GM12878 (cell line): ENCODE data around the gene KIF23. TPM values are rescaled to one million over a fixed set of nuclear protein-coding genes. Genes with fewer than 3 reads are reported as not detected.

Source experiments
- CBX5 ChIP-seq: sonication (generic); IDR thresholded peaks from 2 replicates; pipeline ENCODE4 v1.6.1; 2016; ENCODE audit warnings: low read depth, moderate library complexity, mild to moderate bottlenecking, inconsistent platforms
- CEBPZ ChIP-seq: fragments of 150-350 bp; IDR thresholded peaks from 2 replicates; pipeline ENCODE4 v1.6.1; 2016; ENCODE audit warnings: low read depth, low read length
- CREM ChIP-seq: IDR thresholded peaks from 2 replicates; pipeline ENCODE4 v1.6.1; 2014; ENCODE audit warnings: antibody characterized with exemption, low read depth
- CUX1 ChIP-seq: IDR thresholded peaks from 2 replicates; pipeline ENCODE4 v1.6.1; 2012; ENCODE audit warnings: improper control_type of control experiment, low read depth, low read length; ENCODE audit not compliant: insufficient replicate concordance
- GABPA ChIP-seq: IDR thresholded peaks from 2 replicates; pipeline ENCODE4 v1.6.1; 2014; ENCODE audit warnings: antibody characterized with exemption, low read depth, mild to moderate bottlenecking, inconsistent platforms
- HCFC1 ChIP-seq: fragments of 150-350 bp; IDR thresholded peaks from 2 replicates; pipeline ENCODE4 v1.6.1; 2014; ENCODE audit warnings: low read length
- KLF5 ChIP-seq: fragments of 450-650 bp; IDR thresholded peaks from 2 replicates; pipeline ENCODE4 v1.6.1; 2014; ENCODE audit warnings: mild to moderate bottlenecking; ENCODE audit not compliant: partially characterized antibody
- MTA3 ChIP-seq: IDR thresholded peaks from 2 replicates; pipeline ENCODE4 v1.6.1; 2012; ENCODE audit warnings: low read length, inconsistent platforms, borderline replicate concordance
- NFIC ChIP-seq: IDR thresholded peaks from 2 replicates; pipeline ENCODE4 v1.6.1; 2012; ENCODE audit warnings: low read depth, mild to moderate bottlenecking, inconsistent platforms, low read length, moderate library complexity
- NFXL1 ChIP-seq: fragments of 450-650 bp; IDR thresholded peaks from 2 replicates; pipeline ENCODE4 v1.6.1; 2017; ENCODE audit warnings: antibody characterized with exemption, mild to moderate bottlenecking, borderline replicate concordance
- NFYB ChIP-seq: IDR thresholded peaks from 2 replicates; pipeline ENCODE4 v1.6.1; 2011; ENCODE audit warnings: low read depth, mild to moderate bottlenecking, low read length, improper control_type of control experiment, moderate library complexity; ENCODE audit not compliant: insufficient read depth
- NRF1 ChIP-seq: conservative IDR thresholded peaks from 2 replicates; pipeline ENCODE4 v1.6.1; 2011; ENCODE audit warnings: mild to moderate bottlenecking, low read depth, low read length, improper control_type of control experiment
- RAD21 ChIP-seq: IDR thresholded peaks from 2 replicates; pipeline ENCODE4 v1.6.1; 2011; ENCODE audit warnings: mild to moderate bottlenecking, low read depth, low read length, moderate library complexity; ENCODE audit not compliant: insufficient read depth
- RAD51 ChIP-seq: fragments of 450-650 bp; IDR thresholded peaks from 2 replicates; pipeline ENCODE4 v1.6.1; 2016; ENCODE audit warnings: moderate library complexity, mild to moderate bottlenecking, inconsistent platforms
- RB1 ChIP-seq: fragments of 450-650 bp; formaldehyde crosslinking; IDR thresholded peaks from 2 replicates; pipeline ENCODE4 v1.6.1; 2017; ENCODE audit warnings: mild to moderate bottlenecking, borderline replicate concordance
- RFX5 ChIP-seq: IDR thresholded peaks from 2 replicates; pipeline ENCODE4 v1.6.1; 2011; ENCODE audit warnings: low read depth, low read length, improper control_type of control experiment
- SPI1 ChIP-seq: IDR thresholded peaks from 2 replicates; pipeline ENCODE4 v1.6.1; 2011; ENCODE audit warnings: low read depth, mild to moderate bottlenecking, low read length, moderate library complexity, borderline replicate concordance; ENCODE audit not compliant: insufficient read depth
- SREBF2 ChIP-seq: IDR thresholded peaks from 2 replicates; pipeline ENCODE4 v1.6.1; 2012; ENCODE audit warnings: mild to moderate bottlenecking, low read length
- SRF ChIP-seq, 2 experiments: IDR thresholded peaks; 2 replicates each; pipeline ENCODE4 v1.6.1; 2011; ENCODE audit warnings: low read depth in 2 of 2, low read length in 2 of 2, mild to moderate bottlenecking in 1 of 2, moderate library complexity in 1 of 2
- SUPT20H ChIP-seq: IDR thresholded peaks from 2 replicates; pipeline ENCODE4 v1.6.1; 2011; ENCODE audit warnings: low read depth, mild to moderate bottlenecking, low read length, moderate library complexity, borderline replicate concordance; ENCODE audit not compliant: control insufficient read depth
- TCF12 ChIP-seq: IDR thresholded peaks from 2 replicates; pipeline ENCODE4 v1.6.1; 2011; ENCODE audit warnings: low read depth, mild to moderate bottlenecking, low read length
- YY1 ChIP-seq: IDR thresholded peaks from 2 replicates; pipeline ENCODE4 v1.6.1; 2011; ENCODE audit warnings: low read depth, mild to moderate bottlenecking, low read length
- polyA plus RNA-seq, 11 experiments: library from polyadenylated mRNA; depleted of rRNA in 4 of 11; unstranded in 6 of 11; stranded (reverse) in 5 of 11; fragments of >200 nt; fragmentation: Nextera tagmentation in 4 of 11; fragmentation: Illumina TruSeq in 1 of 11; extraction: Ambion mirVana in 4 of 11; extraction: Trizol in 1 of 11; gene quantifications; 1 replicate in 1 of 11; 2 replicates in 10 of 11; pipeline versions ENCODE4 v1.2.1 to v1.2.3, GENCODE V29; 2011 to 2016; ENCODE audit warnings: inconsistent platforms in 2 of 11, missing spikeins in 2 of 11, low read depth in 1 of 11
- total RNA-seq, 4 experiments: library from RNA; depleted of rRNA in 3 of 4; stranded (reverse); fragments of >200 nt in 3 of 4; fragmentation: Illumina TruSeq in 1 of 4; extraction: Trizol in 1 of 4; gene quantifications; 2 replicates each; pipeline versions ENCODE4 v1.2.1 to v1.2.3, GENCODE V29; 2013 to 2021

KIF23 gene
- total and polyA plus RNA-seq, 10 of the 15 experiments (the other 5 are each of a cell fraction or from before 2014, with no cell fraction given), result 28.0 to 62.5 (median 46.6) TPM

- 0 out of 2 replicates have a peak, but pooled peaks have one; percentile 11 for TF ChIP-seq CREM
- no peak for TF ChIP-seq KLF5
- no peak for TF ChIP-seq CBX5
- 0 out of 2 replicates have a peak, but pooled peaks have one; percentile 63 for TF ChIP-seq RB1
- TF ChIP-seq RAD51, result peak; percentile 67; the same call in 1 of the 2 replicates
- TF ChIP-seq MTA3, result no peak
- TF ChIP-seq RFX5, result no peak
- no peak for TF ChIP-seq NFIC
- TF ChIP-seq SREBF2, result no peak
- TF ChIP-seq RAD21, result no peak
- TF ChIP-seq NFYB, result no peak
- peak; percentile 74 for TF ChIP-seq NRF1
- no peak for TF ChIP-seq SRF (IDR thresholded peaks at IDR 0.05; ENCODE audit: low read depth in 2 of 2, low read length in 2 of 2)
- TF ChIP-seq CUX1, result no peak
- TF ChIP-seq SUPT20H, result no peak
- no peak for TF ChIP-seq NFXL1
- no peak for TF ChIP-seq GABPA
- 0 out of 2 replicates have a peak, but pooled peaks have one; percentile 10 for TF ChIP-seq YY1
- TF ChIP-seq TCF12, result no peak
- TF ChIP-seq CEBPZ, result no peak
- TF ChIP-seq SPI1, result no peak
- no peak for TF ChIP-seq HCFC1
Measured at GRCh38 chr15:69462493-69463181, 48.5 kb downstream of the KIF23 start (continued).
